Prostate gland (tissue), 2 donors: Measurements from ENCODE around the gene FAM8A1. TPM values are rescaled to one million over a fixed set of nuclear protein-coding genes. Genes with fewer than 3 reads are reported as not detected.
"Not testable (repeated sequence)": the region's sequence is repeated elsewhere in the genome, so short reads cannot be mapped to it uniquely, and the experiment has no call there.

Source experiments
- DNase-seq: peaks from one replicate; pipeline ENCODE4 v3.0.0-alpha.2; 2019; ENCODE audit warnings: low spot score
- H3K27ac ChIP-seq, 2 donors: fragments of 200-600 bp; sonication (generic); 2 replicates each; pipeline ENCODE4 v1.5.1; 2017 to 2019
- H3K27me3 ChIP-seq: fragments of 200-600 bp; sonication (generic); replicated peaks from 2 replicates; pipeline ENCODE4 v1.5.1; 2019; ENCODE audit not compliant: insufficient read depth
- H3K36me3 ChIP-seq, 2 donors: fragments of 200-600 bp; sonication (generic); 1 replicate in 1 of 2; 2 replicates in 1 of 2; pipeline versions ENCODE4 v1.5.1 to v1.8.1; 2017 to 2019
- H3K4me1 ChIP-seq: fragments of 200-600 bp; sonication (generic); replicated peaks from 2 replicates; pipeline ENCODE4 v1.5.1; 2019
- H3K4me3 ChIP-seq, 2 donors: fragments of 200-600 bp; sonication (generic); 2 replicates each; pipeline ENCODE4 v1.5.1; 2017 to 2019
- H3K9me3 ChIP-seq: fragments of 200-600 bp; sonication (generic); 2 replicates; pipeline ENCODE4 v1.5.1; 2017
- CTCF ChIP-seq, 4 experiments: fragments of 200-600 bp in 2 of 4; fragments of 450-650 bp in 2 of 4; sonication (generic) in 2 of 4; IDR thresholded peaks; 1 replicate in 3 of 4; 2 replicates in 1 of 4; pipeline ENCODE4 v1.5.1; 2016 to 2019; ENCODE audit warnings: antibody characterized with exemption in 4 of 4, mild to moderate bottlenecking in 2 of 4, moderate library complexity in 2 of 4
- POLR2A ChIP-seq: fragments of 450-650 bp; IDR thresholded peaks from one replicate; pipeline ENCODE4 v1.6.1; 2016; ENCODE audit warnings: antibody characterized with exemption, mild to moderate bottlenecking
- POLR2AphosphoS5 ChIP-seq: sonication (generic); formaldehyde crosslinking; IDR thresholded peaks from one replicate; pipeline ENCODE4 v1.6.1; 2017; ENCODE audit warnings: antibody characterized with exemption
- WGBS: methylation state at CpG from one replicate; pipeline ENCODE4 v1.1.5; 2018; 5-methylcytosine and 5-hydroxymethylcytosine counted together
- intact Hi-C: fragments of 100-400 bp; cut with DNase I; formaldehyde crosslinking; loops from one replicate; pipeline ENCODE4 v1.14.2; 2022
- total RNA-seq, 2 donors: library from RNA; depleted of rRNA; stranded (reverse); fragments of >200 nt; gene quantifications; one replicate each; pipeline ENCODE4 v1.1.0, GENCODE V29; 2016

The FAM8A1 gene
- total RNA-seq, 2 donors from 2014 or later, result 23.7 to 39.4 TPM

GRCh38 chr6:17565399-17565798 is 34.7 kb upstream of the FAM8A1 start:
- Histone ChIP-seq H3K9me3 (no peaks in the 10 kb centered on the region), H3K27me3 (no peaks in the 10 kb centered on the region), H3K4me1 (no peaks in the 10 kb centered on the region), H3K36me3 (no peaks in the 10 kb centered on the region), H3K4me3 (no peak overlapping the region), H3K27ac (no peak overlapping the region)
- DNase-seq, result no peak
- no peak for TF ChIP-seq POLR2A
- intact Hi-C loops, result no loop called here
- 92% methylated on average over 3 of the region's 3 CpGs for WGBS

GRCh38 chr6:17574866-17575560 is 25.1 kb upstream of the FAM8A1 start:
- Histone ChIP-seq H3K27me3 (no peaks in the 10 kb centered on the region), H3K36me3 (no peaks in the 10 kb centered on the region), H3K4me1 (no peaks in the 10 kb centered on the region), H3K27ac (no peak overlapping the region), H3K4me3 (no peak overlapping the region), H3K9me3 (no peaks in the 10 kb centered on the region)
- TF ChIP-seq CTCF (IDR thresholded peaks at IDR 0.05), result no peak
- TF ChIP-seq POLR2AphosphoS5, result peak; percentile 41
- intact Hi-C loops, result no loop called here
- WGBS, result 78% methylated on average over 8 of the region's 8 CpGs
- no peak for DNase-seq

- 100% methylated on average over 1 of the region's 1 CpG for WGBS
- H3K27me3 ChIP-seq, result no peaks in the 10 kb centered on the region
- DNase-seq, result no peak
- no peak overlapping the region for H3K4me3 ChIP-seq
- TF ChIP-seq POLR2A (no peak), POLR2AphosphoS5 (no peak), CTCF (IDR thresholded peaks at IDR 0.05) (no peak)
- H3K9me3 ChIP-seq, result no peaks in the 10 kb centered on the region
- intact Hi-C loops, result no loop called here
- H3K27ac ChIP-seq, result no peak overlapping the region
- H3K36me3 ChIP-seq, result no peaks in the 10 kb centered on the region
- no peaks in the 10 kb centered on the region for H3K4me1 ChIP-seq
Observed at GRCh38 chr6:17577059-17577458, 23.0 kb upstream of the FAM8A1 start.

GRCh38 chr6:17580518-17581048 is 19.5 kb upstream of the FAM8A1 start:
- no peaks in the 10 kb centered on the region for H3K9me3 ChIP-seq
- TF ChIP-seq POLR2A (no peak), POLR2AphosphoS5 (no peak), CTCF (IDR thresholded peaks at IDR 0.05) (no peak)
- no peaks in the 10 kb centered on the region for H3K4me1 ChIP-seq
- intact Hi-C loops, result loop anchor here (5.0 kb wide), 1 partner anchor 298 kb away; the partner anchor contains the start of gene RBM24
- WGBS, result 17% methylated on average over 40 of the region's 53 CpGs
- H3K36me3 ChIP-seq, result no peaks in the 10 kb centered on the region
- DNase-seq, result no peak
- peak overlapping the region; percentile 55 to 65 for H3K27ac ChIP-seq
- no peaks in the 10 kb centered on the region for H3K27me3 ChIP-seq
- H3K4me3 ChIP-seq, result peak overlapping the region; percentile 35 to 41

- not testable (repeated sequence) for H3K9me3 ChIP-seq, H3K4me1 ChIP-seq, DNase-seq, H3K27me3 ChIP-seq, H3K27ac ChIP-seq, H3K4me3 ChIP-seq, H3K36me3 ChIP-seq
- intact Hi-C loops, result loop anchor here (5.0 kb wide), 1 partner anchor 299 kb away; the partner anchor contains the start of gene RBM24
- WGBS, result 97% methylated on average over 7 of the region's 7 CpGs
Observed at GRCh38 chr6:17581282-17581681, 18.8 kb upstream of the FAM8A1 start.

- Histone ChIP-seq H3K9me3 (no peaks in the 10 kb centered on the region), H3K27me3 (no peaks in the 10 kb centered on the region), H3K4me3 (no peak overlapping the region), H3K36me3 (no peaks in the 10 kb centered on the region), H3K4me1 (no peaks in the 10 kb centered on the region), H3K27ac (peak overlapping the region; percentile 31 to 50)
- WGBS, result 21% methylated on average over 5 of the region's 5 CpGs
- intact Hi-C loops, result loop anchor here (1.0 to 5.0 kb wide), 3 partner anchors 115 to 428 kb away; partner anchors contain the start of gene RBM24
- no peak for DNase-seq
- no peak for TF ChIP-seq POLR2A
- no peak for TF ChIP-seq POLR2AphosphoS5
- TF ChIP-seq CTCF (IDR thresholded peaks at IDR 0.05), result no peak
Observed at GRCh38 chr6:17583811-17584210, 16.3 kb upstream of the FAM8A1 start.
